K562 (cell line): ENCODE data around the gene POLR3GL. TPM values are rescaled to one million over a fixed set of nuclear protein-coding genes. Genes with fewer than 3 reads are reported as not detected.
A peak's percentile ranks its signal among the peaks of the same experiment; 100 is the strongest.

Experiments
- CCNT2 ChIP-seq: IDR thresholded peaks from 2 replicates; pipeline ENCODE4 v1.6.1; 2011; ENCODE audit warnings: borderline replicate concordance, low read depth, mild to moderate bottlenecking, moderate library complexity, mixed read lengths, low read length; ENCODE audit not compliant: insufficient read length; ENCODE audit errors: extremely low read depth
- CHD1 ChIP-seq: fragments of 200-600 bp; sonication (generic); IDR thresholded peaks from one replicate; pipeline ENCODE4 v1.6.1; 2012; ENCODE audit warnings: mild to moderate bottlenecking, moderate library complexity, low read length, inconsistent platforms
- ELK3 ChIP-seq: fragments of 450-650 bp; formaldehyde crosslinking; IDR thresholded peaks from 2 replicates; pipeline ENCODE4 v1.4.0; 2020; ENCODE audit warnings: mild to moderate bottlenecking
- GTF2A2 ChIP-seq: IDR thresholded peaks from 2 replicates; pipeline ENCODE4 v1.6.1; 2016; ENCODE audit warnings: mild to moderate bottlenecking, missing genetic modification characterization, missing compliant biosample characterization
- HMG20B ChIP-seq: fragments of 250-450 bp; sonication (Bioruptor Pico); IDR thresholded peaks from 2 replicates; pipeline ENCODE4 v1.5.0; 2021; ENCODE audit warnings: mild to moderate bottlenecking
- ILK ChIP-seq: fragments of 450-650 bp; IDR thresholded peaks from 2 replicates; pipeline ENCODE4 v1.6.1; 2016; ENCODE audit warnings: missing genetic modification characterization, low read depth, mild to moderate bottlenecking, missing compliant biosample characterization, moderate library complexity, borderline replicate concordance
- KAT7 ChIP-seq: sonication (generic); formaldehyde crosslinking; IDR thresholded peaks from 2 replicates; pipeline ENCODE4 v1.8.0; 2022; ENCODE audit warnings: missing genetic modification reagents, mild to moderate bottlenecking, borderline replicate concordance
- KLF10 ChIP-seq: fragments of 250-450 bp; sonication (Bioruptor Pico); IDR thresholded peaks from 2 replicates; pipeline ENCODE4 v1.6.1; 2021; ENCODE audit warnings: matching md5 sums
- MXD1 ChIP-seq: fragments of 250-450 bp; sonication (Bioruptor Pico); IDR thresholded peaks from 2 replicates; pipeline ENCODE4 v1.8.0; 2021; ENCODE audit warnings: borderline replicate concordance, mild to moderate bottlenecking, moderate library complexity; ENCODE audit not compliant: poor library complexity, severe bottlenecking
- NFRKB ChIP-seq: fragments of 450-650 bp; IDR thresholded peaks from 2 replicates; pipeline ENCODE4 v1.6.1; 2016; ENCODE audit warnings: low read depth
- SIN3A ChIP-seq, 2 experiments: fragments of 150-350 bp in 1 of 2; IDR thresholded peaks; 2 replicates each; pipeline ENCODE4 v1.6.1; 2011 to 2016; ENCODE audit warnings: borderline replicate concordance in 2 of 2, low read depth in 2 of 2, low read length in 2 of 2, mild to moderate bottlenecking in 2 of 2, moderate library complexity in 2 of 2; ENCODE audit not compliant: control insufficient read depth in 1 of 2
- TAF7 ChIP-seq: fragments of 450-650 bp; IDR thresholded peaks from 2 replicates; pipeline ENCODE4 v1.6.1; 2016; ENCODE audit warnings: missing genetic modification characterization, missing compliant biosample characterization
- TOE1 ChIP-seq, 2 experiments: fragments of 450-650 bp in 1 of 2; sonication (generic) in 1 of 2; formaldehyde crosslinking in 1 of 2; IDR thresholded peaks; 2 replicates each; pipeline versions ENCODE4 v1.7.1 to v1.8.0; 2016 to 2022; ENCODE audit warnings: borderline replicate concordance in 2 of 2, mild to moderate bottlenecking in 2 of 2, antibody characterized with exemption in 1 of 2, inconsistent platforms in 1 of 2, low read depth in 1 of 2, missing genetic modification reagents in 1 of 2, moderate library complexity in 1 of 2
- TSHZ1 ChIP-seq: fragments of 250-450 bp; sonication (Bioruptor Pico); IDR thresholded peaks from 2 replicates; pipeline ENCODE4 v1.4.0; 2020; ENCODE audit warnings: mild to moderate bottlenecking, moderate library complexity
- UBTF ChIP-seq, 2 experiments: IDR thresholded peaks; 2 replicates each; pipeline ENCODE4 v1.6.1; 2012; ENCODE audit warnings: improper control_type of control experiment in 2 of 2, low read depth in 2 of 2, low read length in 2 of 2, borderline replicate concordance in 1 of 2
- YBX1 ChIP-seq: fragments of 450-650 bp; IDR thresholded peaks from 2 replicates; pipeline ENCODE4 v1.7.1; 2016; ENCODE audit warnings: mild to moderate bottlenecking
- ZNF224 ChIP-seq: sonication (generic); formaldehyde crosslinking; IDR thresholded peaks from 2 replicates; pipeline ENCODE4 v1.8.0; 2022; ENCODE audit warnings: mild to moderate bottlenecking, missing genetic modification reagents
- ZNF3 ChIP-seq: fragments of 250-450 bp; sonication (Bioruptor Pico); IDR thresholded peaks from 2 replicates; pipeline ENCODE4 v1.5.0; 2021; ENCODE audit warnings: mild to moderate bottlenecking, moderate library complexity
- ZNF77 ChIP-seq: fragments of 250-450 bp; sonication (Bioruptor Pico); IDR thresholded peaks from 2 replicates; pipeline ENCODE4 v1.5.0; 2020
- ZNF79 ChIP-seq: fragments of 250-450 bp; sonication (Bioruptor Pico); IDR thresholded peaks from 2 replicates; pipeline ENCODE4 v1.4.0; 2020; ENCODE audit warnings: low read depth, mild to moderate bottlenecking, moderate library complexity
- polyA plus RNA-seq, 8 experiments: library from polyadenylated mRNA; depleted of rRNA in 4 of 8; stranded (reverse) in 5 of 8; unstranded in 3 of 8; fragments of >200 nt; fragmentation: Nextera tagmentation in 2 of 8; fragmentation: Illumina TruSeq in 1 of 8; extraction: Ambion mirVana in 2 of 8; extraction: Trizol in 1 of 8; gene quantifications; 2 replicates each; pipeline versions ENCODE4 v1.2.1 to v1.2.3, GENCODE V29; 2011 to 2014; ENCODE audit warnings: inconsistent platforms in 1 of 8, missing spikeins in 1 of 8
- total RNA-seq, 7 experiments: library from RNA; depleted of rRNA in 6 of 7; stranded (reverse); fragments of >200 nt in 6 of 7; fragmentation: Illumina TruSeq in 2 of 7; extraction: Trizol in 2 of 7; gene quantifications; 2 replicates each; pipeline versions ENCODE4 v1.2.1 to v1.2.3, GENCODE V29; 2011 to 2021; ENCODE audit warnings: low replicate concordance in 1 of 7

POLR3GL gene
- total and polyA plus RNA-seq, 9 of the 15 experiments (the other 6 are each of a cell fraction or from before 2014, with no cell fraction given), result 14.6 to 48.4 (median 38.2) TPM

GRCh38 chr1:145995964-145996432 lies 31.5 kb downstream of the POLR3GL start (continued):
- TF ChIP-seq GTF2A2 (tag) (no peak), KAT7 (CRISPR knock-in tag) (0 out of 2 replicates have a peak, but pooled peaks have one; percentile 31), ELK3 (CRISPR knock-in tag) (no peak), KLF10 (peak; percentile 64), ILK (tag) (no peak), ZNF79 (CRISPR knock-in tag) (no peak), UBTF (IDR thresholded peaks at IDR 0.05; ENCODE audit: borderline replicate concordance in 1 of 2, low read depth in 2 of 2, low read length in 2 of 2) (peak in 1 of 2 experiments; percentile 65; a peak in 1 of 4 replicates), YBX1 (no peak), HMG20B (CRISPR knock-in tag) (0 out of 2 replicates have a peak, but pooled peaks have one; percentile 71), TAF7 (no peak), CCNT2 (peak; percentile 10), MXD1 (CRISPR knock-in tag) (no peak), ZNF224 (CRISPR knock-in tag) (no peak), SIN3A (IDR thresholded peaks at IDR 0.05; ENCODE audit: borderline replicate concordance in 2 of 2, control insufficient read depth in 1 of 2, low read depth in 2 of 2, low read length in 2 of 2) (0 out of 4 replicates have a peak, but pooled peaks of 1 of the 2 experiments have one; percentile 14), CHD1 (peak; percentile 100), ZNF77 (CRISPR knock-in tag) (peak; percentile 84; the same call in 1 of the 2 replicates), ZNF3 (CRISPR knock-in tag) (peak; percentile 32; the same call in 1 of the 2 replicates), TOE1 (IDR thresholded peaks at IDR 0.05; ENCODE audit: borderline replicate concordance) (no peak), TOE1 (CRISPR knock-in tag; IDR thresholded peaks at IDR 0.05; ENCODE audit: borderline replicate concordance, low read depth) (0 out of 2 replicates have a peak, but pooled peaks have one; percentile 69), NFRKB (peak; percentile 14; the same call in 1 of the 2 replicates), TSHZ1 (CRISPR knock-in tag) (no peak)
